Heart left ventricle (tissue), 16 donors: ENCODE measurements around the gene GUCD1. TPM values are rescaled to one million over a fixed set of nuclear protein-coding genes. Genes with fewer than 3 reads are reported as not detected.
A peak's percentile ranks its signal among the peaks of the same experiment; 100 is the strongest.

Experiments used
- ATAC-seq, 4 donors: fragments of 200-7000 bp; cut with Tn5 transposase; one replicate each; pipeline ENCODE4 v1.9.1; 2020 to 2022; ENCODE audit warnings: moderate library complexity in 4 of 4, mild to moderate bottlenecking in 3 of 4, moderate number of reproducible peaks in 1 of 4
- DNase-seq, 5 donors: peaks; one replicate each; pipeline ENCODE4 v3.0.0-alpha.2; 2020
- H3K27ac ChIP-seq, 12 donors: fragments of 200-600 bp; sonication (generic) in 4 of 12; one replicate each; pipeline versions ENCODE4 v1.5.0 to v1.8.0; 2016 to 2022; ENCODE audit warnings: mild to moderate bottlenecking in 2 of 12
- H3K27me3 ChIP-seq, 9 donors: fragments of 200-600 bp; sonication (generic) in 2 of 9; one replicate each; pipeline versions ENCODE4 v1.5.1 to v1.8.0; 2016 to 2022; ENCODE audit warnings: mild to moderate bottlenecking in 3 of 9
- H3K36me3 ChIP-seq, 9 donors: fragments of 200-600 bp; sonication (generic) in 2 of 9; one replicate each; pipeline versions ENCODE4 v1.5.0 to v1.8.0; 2018 to 2022; ENCODE audit warnings: mild to moderate bottlenecking in 2 of 9
- H3K4me1 ChIP-seq, 12 donors: fragments of 200-600 bp; sonication (generic) in 4 of 12; one replicate each; pipeline versions ENCODE4 v1.5.0 to v1.8.0; 2016 to 2022; ENCODE audit warnings: mild to moderate bottlenecking in 3 of 12
- H3K4me3 ChIP-seq, 12 donors: fragments of 200-600 bp; sonication (generic) in 4 of 12; one replicate each; pipeline versions ENCODE4 v1.5.0 to v1.8.0; 2017 to 2022; ENCODE audit warnings: mild to moderate bottlenecking in 9 of 12, moderate library complexity in 4 of 12
- H3K9me3 ChIP-seq, 12 donors: fragments of 200-600 bp; sonication (generic) in 4 of 12; one replicate each; pipeline versions ENCODE4 v1.5.0 to v1.8.0; 2016 to 2022; ENCODE audit warnings: mild to moderate bottlenecking in 1 of 12
- POLR2A ChIP-seq, 2 donors: fragments of 450-650 bp; IDR thresholded peaks; one replicate each; pipeline ENCODE4 v1.6.1; 2017; ENCODE audit warnings: antibody characterized with exemption in 2 of 2, mild to moderate bottlenecking in 2 of 2, moderate library complexity in 2 of 2
- WGBS, 4 donors: extraction: QIAGEN DNeasy Blood & Tissue Kit in 2 of 4; methylation state at CpG; one replicate each; pipeline versions ENCODE4 v1.1.5 to v1.1.7; 2013 to 2018; 5-methylcytosine and 5-hydroxymethylcytosine counted together
- intact Hi-C, 10 donors: fragments of 100-400 bp; cut with DNase I; formaldehyde crosslinking; loops; one replicate each; pipeline versions ENCODE4 v1.11.1 to v1.14.2; 2022
- polyA plus RNA-seq, 2 donors: library from polyadenylated mRNA; stranded (reverse); fragments of 200-250 nt; gene quantifications; one replicate each; pipeline ENCODE4 v1.2.3, GENCODE V29; 2013
- total RNA-seq, 9 donors: library from RNA; depleted of rRNA in 2 of 9; stranded (reverse); fragments of >200 nt in 2 of 9; fragmentation: NEBNext Ultra II Directional in 3 of 9; extraction: Animal tissue kit (Norgen Biotek cat#: 25700) in 3 of 9; gene quantifications; one replicate each; pipeline versions ENCODE4 v1.1.0 to v1.2.4, GENCODE V29; 2016 to 2023
- TF ChIP-seq, protein P1 (sequence below), 12 donors: fragments of 200-600 bp; sonication (generic) in 4 of 12; IDR thresholded peaks; one replicate each; pipeline versions ENCODE4 v1.5.0 to v1.8.0; 2018 to 2022; ENCODE audit warnings: antibody characterized with exemption in 12 of 12, mild to moderate bottlenecking in 5 of 12
- donor health status: ischemic (EF 13 %, LVEDD 7.1; RV severe dilation, severe dysfunction).
- donor health status: healthy with polysubstance abuse.
- donor health status: DM: no; HTN: yes; CAD: no.
- donor health status: DM: no; HTN: no; CAD: no.
- donor health status: ischemic (EF 25% LVEDD 6.9; RV normal size, moderate dysfunction).
- donor health status: ischemic (EF 25% LVEDD 5.7; RV mildly dilated, moderate dysfunction).
- donor health status: healthy.
- donor health status: DM: yes; HTN: yes; CAD: no.
- donor health status: ischemic (EF 35%, LVEDD 5.7; RV mildly dilated, moderate dysfunction).
- donor health status: nonischemic (EF 11% LVEDD 7.7; RV severe dilation, severe dysfunction).
- donor health status: DM: yes; HTN: yes; CAD: no.
- donor health status: PGD.
- donor health status: ischemic (EF 29% LVEDD 5.4; RV normal size, mild dysfunction).
- donor health status: nonischemic (EF 23%, LVEDD 6.1; RV moderate dilation, normal function).

The GUCD1 gene
- total and polyA plus RNA-seq, 11 donors = 147 to 487 (median 186) TPM

DNA sequence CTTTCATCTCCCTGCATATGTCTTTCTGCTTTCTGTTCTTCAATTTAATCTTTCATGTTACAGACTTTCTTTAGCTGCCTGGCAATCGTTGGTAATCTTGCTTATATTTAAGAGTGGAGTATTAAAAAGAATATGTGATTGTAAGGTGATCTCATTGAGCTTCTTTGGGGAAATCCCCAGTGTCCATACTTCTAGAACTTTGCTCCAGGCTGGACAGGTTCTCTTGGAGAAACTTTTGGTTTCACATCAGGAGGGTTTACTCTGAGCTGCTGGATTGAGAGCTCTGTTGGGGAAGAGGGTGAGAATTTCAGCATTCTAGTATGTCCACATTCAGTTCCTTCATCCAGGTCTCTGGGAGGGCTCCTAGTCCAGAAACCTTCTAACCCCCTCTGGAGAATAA, 21.8 kb upstream of the GUCD1 start:
- H3K4me3 ChIP-seq = no peak overlapping the region
- no peak for DNase-seq
- no peaks in the 10 kb centered on the region for H3K9me3 ChIP-seq
- no peak overlapping the region for H3K27ac ChIP-seq
- H3K36me3 ChIP-seq = peaks cover 0 to 60% (median 33%) of the 10 kb centered on the region in 9 donors
- WGBS, 4 donors = 82 to 91% (median 85%) methylated on average over 1 of the region's 1 CpG
- intact Hi-C loops = no loop called here
- TF ChIP-seq POLR2A (IDR thresholded peaks at IDR 0.05) = no peak
- TF ChIP-seq, protein P1, sequence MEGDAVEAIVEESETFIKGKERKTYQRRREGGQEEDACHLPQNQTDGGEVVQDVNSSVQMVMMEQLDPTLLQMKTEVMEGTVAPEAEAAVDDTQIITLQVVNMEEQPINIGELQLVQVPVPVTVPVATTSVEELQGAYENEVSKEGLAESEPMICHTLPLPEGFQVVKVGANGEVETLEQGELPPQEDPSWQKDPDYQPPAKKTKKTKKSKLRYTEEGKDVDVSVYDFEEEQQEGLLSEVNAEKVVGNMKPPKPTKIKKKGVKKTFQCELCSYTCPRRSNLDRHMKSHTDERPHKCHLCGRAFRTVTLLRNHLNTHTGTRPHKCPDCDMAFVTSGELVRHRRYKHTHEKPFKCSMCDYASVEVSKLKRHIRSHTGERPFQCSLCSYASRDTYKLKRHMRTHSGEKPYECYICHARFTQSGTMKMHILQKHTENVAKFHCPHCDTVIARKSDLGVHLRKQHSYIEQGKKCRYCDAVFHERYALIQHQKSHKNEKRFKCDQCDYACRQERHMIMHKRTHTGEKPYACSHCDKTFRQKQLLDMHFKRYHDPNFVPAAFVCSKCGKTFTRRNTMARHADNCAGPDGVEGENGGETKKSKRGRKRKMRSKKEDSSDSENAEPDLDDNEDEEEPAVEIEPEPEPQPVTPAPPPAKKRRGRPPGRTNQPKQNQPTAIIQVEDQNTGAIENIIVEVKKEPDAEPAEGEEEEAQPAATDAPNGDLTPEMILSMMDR (IDR thresholded peaks at IDR 0.05) = no peak
- H3K27me3 ChIP-seq = no peaks in the 10 kb centered on the region
- H3K4me1 ChIP-seq = peaks cover 0 to 6% (median 0%) of the 10 kb centered on the region in 12 donors
- no peak for ATAC-seq

DNA sequence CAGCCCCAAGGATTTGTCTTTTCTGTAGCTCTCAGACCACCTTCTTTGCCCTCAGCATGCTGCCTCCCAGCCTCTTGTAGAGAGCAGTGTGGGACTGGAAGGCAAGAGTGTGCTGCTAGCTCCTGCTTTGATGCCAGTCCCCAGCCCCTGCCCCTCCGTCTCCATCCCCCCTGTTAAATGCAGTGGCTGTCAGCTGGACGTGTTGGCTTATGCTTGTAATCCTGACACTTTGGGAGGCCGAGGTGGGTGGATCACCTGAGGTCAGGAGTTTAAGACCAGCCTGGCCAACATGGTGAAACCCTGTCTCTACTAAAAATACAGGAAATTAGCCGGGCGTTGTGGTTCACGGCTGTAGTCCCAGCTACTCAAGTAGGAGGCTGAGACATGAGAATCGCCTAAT, 16.3 kb upstream of the GUCD1 start:
- intact Hi-C loops = no loop called here
- 92 to 96% (median 94%) methylated on average over 6 to 7 of the region's 7 CpGs for WGBS, 4 donors
- Histone ChIP-seq H3K27me3 (no peaks in the 10 kb centered on the region), H3K36me3 (peaks cover 0 to 91% (median 71%) of the 10 kb centered on the region in 9 donors), H3K27ac (no peak overlapping the region), H3K9me3 (no peaks in the 10 kb centered on the region), H3K4me3 (no peak overlapping the region), H3K4me1 (peaks cover 0 to 18% (median 7%) of the 10 kb centered on the region in 12 donors)
- no peak for TF ChIP-seq POLR2A (IDR thresholded peaks at IDR 0.05)
- TF ChIP-seq, protein P1 (IDR thresholded peaks at IDR 0.05) = no peak
- no peak for DNase-seq
- no peak for ATAC-seq

DNA sequence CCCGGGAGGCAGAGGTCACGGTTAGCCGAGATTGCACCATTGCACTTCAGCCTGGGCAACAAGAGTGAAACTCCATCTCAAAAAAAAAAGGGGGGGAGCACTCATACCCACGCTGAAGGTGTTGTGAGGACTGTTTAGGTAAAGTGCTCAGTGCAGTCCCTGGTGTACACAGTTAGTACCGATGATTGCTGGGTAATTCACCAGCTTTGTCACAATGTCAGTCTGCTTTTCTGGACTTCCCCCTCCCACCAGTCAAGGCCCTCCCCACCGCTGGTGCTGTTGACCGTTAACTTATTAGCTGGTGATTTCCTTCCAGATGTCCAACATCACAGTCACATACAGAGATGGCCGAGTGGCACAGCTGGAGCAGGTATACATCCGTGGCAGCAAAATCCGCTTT, 12.7 kb upstream of the GUCD1 start:
- peaks cover 0 to 77% (median 54%) of the 10 kb centered on the region in 9 donors for H3K36me3 ChIP-seq
- peaks cover 0 to 53% (median 28%) of the 10 kb centered on the region in 12 donors for H3K4me1 ChIP-seq
- peak overlapping the region in 2 of 12 donors; percentile 11 to 23 for H3K27ac ChIP-seq
- intact Hi-C loops = no loop called here
- DNase-seq = no peak
- TF ChIP-seq POLR2A (IDR thresholded peaks at IDR 0.05) = no peak
- TF ChIP-seq, protein P1 (IDR thresholded peaks at IDR 0.05) = no peak
- ATAC-seq = no peak
- H3K4me3 ChIP-seq = no peak overlapping the region
- no peaks in the 10 kb centered on the region for H3K9me3 ChIP-seq
- H3K27me3 ChIP-seq = no peaks in the 10 kb centered on the region
- WGBS, 4 donors = 83 to 88% (median 86%) methylated on average over 10 of the region's 10 CpGs

DNA sequence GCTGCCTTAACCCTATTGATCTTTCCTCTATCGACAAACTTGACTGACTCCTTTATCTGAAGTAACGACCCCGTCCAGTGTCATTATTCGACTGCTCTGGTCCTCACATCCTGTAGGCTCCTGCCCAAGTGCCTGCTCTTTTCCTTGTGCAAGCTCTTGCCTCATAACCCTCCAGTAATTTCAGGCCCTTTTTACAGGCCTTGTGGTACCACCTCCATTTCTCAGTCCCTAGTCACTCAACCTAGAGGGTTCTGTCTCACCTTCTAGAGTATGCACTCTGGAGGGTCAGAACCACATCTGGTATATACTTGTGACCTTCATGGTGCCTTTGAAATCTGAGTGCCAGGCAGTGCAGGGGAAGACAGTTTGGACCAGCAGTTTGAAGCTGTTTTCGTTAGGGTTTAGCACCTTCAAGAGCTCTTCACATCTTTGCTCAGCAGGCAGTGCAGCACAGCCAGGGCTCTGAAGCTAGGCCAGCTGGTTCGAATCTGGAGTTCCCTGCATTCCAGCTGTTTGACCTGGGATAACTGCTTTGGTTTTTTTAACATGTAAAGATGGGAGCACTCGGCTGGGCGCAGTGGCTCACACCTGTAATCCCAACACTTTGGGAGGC, 12.1 kb upstream of the GUCD1 start:
- DNase-seq = no peak
- intact Hi-C loops = no loop called here
- WGBS, 4 donors = 61 to 67% (median 65%) methylated on average over 8 of the region's 8 CpGs
- peaks cover 0 to 60% (median 29%) of the 10 kb centered on the region in 12 donors for H3K4me1 ChIP-seq
- H3K36me3 ChIP-seq = peaks cover 0 to 76% (median 52%) of the 10 kb centered on the region in 9 donors
- no peak for ATAC-seq
- H3K4me3 ChIP-seq = no peak overlapping the region
- TF ChIP-seq, protein P1 (IDR thresholded peaks at IDR 0.05) = no peak
- no peaks in the 10 kb centered on the region for H3K27me3 ChIP-seq
- peak overlapping the region in 2 of 12 donors; percentile 11 to 23 for H3K27ac ChIP-seq
- H3K9me3 ChIP-seq = no peaks in the 10 kb centered on the region
